ENCODE measurements around the gene KLK1. TPM values are rescaled to one million over a fixed set of nuclear protein-coding genes. Genes with fewer than 3 reads are reported as not detected.

The KLK1 gene
- total RNA-seq, 5 donors from 2014 or later (not counting 1 experiment from before 2014, with no cell fraction given): 0.59 to 0.96 (median 0.60) TPM; not detected in 2

DNA sequence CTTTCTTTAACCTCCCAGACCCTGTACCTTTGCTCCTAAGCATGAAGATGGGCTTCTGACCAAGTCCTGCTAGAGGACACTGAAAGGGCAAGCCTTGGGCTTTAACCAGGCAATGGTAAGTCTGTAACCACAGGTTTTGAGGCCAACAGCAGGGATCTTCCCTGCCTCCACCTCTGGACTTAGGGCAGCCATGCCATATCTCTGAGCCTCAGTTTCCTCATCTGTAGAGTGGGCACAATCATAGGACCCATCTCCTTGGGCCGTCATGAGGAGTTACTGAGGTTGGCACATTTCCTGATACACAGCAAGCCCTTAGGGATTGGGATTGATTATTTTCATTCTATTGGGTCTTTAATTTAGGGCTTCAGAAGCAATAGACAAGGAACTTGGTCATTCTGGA lies 14.7 kb downstream of the KLK1 start:
- POLR2A ChIA-PET: interaction anchor here in 1 of 2 donors (0.7 kb wide), 1 partner anchor 252 kb away, joined by 4 read pairs; no protein-coding TSS in a partner anchor
- H3K36me3 Mint-ChIP-seq: no peaks in the 10 kb centered on the region
- peaks cover 0 to 26% of the 10 kb centered on the region in 2 experiments for H3K27me3 ChIP-seq (replicated peaks in 1 of 2; ENCODE audit: control insufficient read depth in 2 of 2, extremely low read depth in 1 of 2, insufficient read depth in 2 of 2, low read length in 1 of 2)
- H3K9me3 Mint-ChIP-seq: no peaks in the 10 kb centered on the region
- CTCF ChIA-PET: no interaction called here
- peaks cover under 1 to 9% of the 10 kb centered on the region in 2 experiments for H3K4me1 ChIP-seq (ENCODE audit: control insufficient read depth in 1 of 2, extremely low read depth in 1 of 2, insufficient read depth in 2 of 2, low read length in 2 of 2)
- H3K4me3 Mint-ChIP-seq: no peak overlapping the region
- H3K4me1 Mint-ChIP-seq: peaks cover 14 to 23% (median 21%) of the 10 kb centered on the region in 3 donors
- WGBS (ENCODE audit: insufficient coverage): 82% methylated on average over 1 of the region's 1 CpG
- no peak for DNase-seq
- H3K27ac ChIP-seq (ENCODE audit: low read length): no peak overlapping the region
- no peaks in the 10 kb centered on the region for H3K36me3 ChIP-seq (ENCODE audit: control insufficient read depth in 2 of 2, extremely low read depth in 1 of 2, insufficient read depth in 1 of 2, low read length in 1 of 2)
- peaks cover 5 to 8% of the 10 kb centered on the region in 2 donors for H3K27me3 Mint-ChIP-seq
- ATAC-seq (replicated peaks in 1 of 4): no peak
- H3K27ac Mint-ChIP-seq: no peak overlapping the region
- H3K4me3 ChIP-seq (ENCODE audit: control insufficient read depth in 1 of 2, extremely low read depth in 1 of 2, low read length in 1 of 2): no peak overlapping the region
- H3K9me3 ChIP-seq: no peaks in the 10 kb centered on the region

GRCh38 chr19:50804420-50805272 lies 18.9 kb downstream of the KLK1 start:
- no peaks in the 10 kb centered on the region for H3K27me3 ChIP-seq (replicated peaks in 1 of 2; ENCODE audit: control insufficient read depth in 2 of 2, extremely low read depth in 1 of 2, insufficient read depth in 2 of 2, low read length in 1 of 2)
- Mint-ChIP-seq H3K27ac (peak overlapping the region; percentile 100), H3K4me3 (peak overlapping the region; percentile 92 to 97 (median 97)), H3K27me3 (peaks cover 0 to under 1% of the 10 kb centered on the region in 2 donors), H3K9me3 (no peaks in the 10 kb centered on the region), H3K36me3 (peaks cover 9% of the 10 kb centered on the region), H3K4me1 (peaks cover 39 to 48% (median 48%) of the 10 kb centered on the region in 3 donors)
- peak overlapping the region; percentile 87 to 93 for H3K4me3 ChIP-seq (ENCODE audit: control insufficient read depth in 1 of 2, extremely low read depth in 1 of 2, low read length in 1 of 2)
- peak overlapping the region; percentile 100 for H3K27ac ChIP-seq (ENCODE audit: low read length)
- no peaks in the 10 kb centered on the region for H3K9me3 ChIP-seq
- ATAC-seq (replicated peaks in 1 of 4): peak; percentile 95 to 96 (median 96)
- WGBS (ENCODE audit: insufficient coverage): under 1% methylated on average over 60 of the region's 62 CpGs
- H3K4me1 ChIP-seq (ENCODE audit: control insufficient read depth in 1 of 2, extremely low read depth in 1 of 2, insufficient read depth in 2 of 2, low read length in 2 of 2): peaks cover 8 to 26% of the 10 kb centered on the region in 2 experiments
- POLR2A ChIA-PET: no interaction called here
- H3K36me3 ChIP-seq (ENCODE audit: control insufficient read depth in 2 of 2, extremely low read depth in 1 of 2, insufficient read depth in 1 of 2, low read length in 1 of 2): peaks cover 0 to 14% of the 10 kb centered on the region in 2 donors
- CTCF ChIA-PET: no interaction called here
- DNase-seq: peak; percentile 93 to 98 (median 97)

- peaks cover 0 to 14% of the 10 kb centered on the region in 2 donors for H3K36me3 ChIP-seq (ENCODE audit: control insufficient read depth in 2 of 2, extremely low read depth in 1 of 2, insufficient read depth in 1 of 2, low read length in 1 of 2)
- 0% methylated on average over 32 of the region's 40 CpGs for WGBS (ENCODE audit: insufficient coverage)
- peak overlapping the region; percentile 87 to 93 for H3K4me3 ChIP-seq (ENCODE audit: control insufficient read depth in 1 of 2, extremely low read depth in 1 of 2, low read length in 1 of 2)
- DNase-seq: peak in 5 of 35 experiments; percentile 12 to 29 (median 18)
- Mint-ChIP-seq H3K4me3 (peak overlapping the region; percentile 92 to 97 (median 97)), H3K9me3 (no peaks in the 10 kb centered on the region), H3K27ac (peak overlapping the region; percentile 100), H3K27me3 (no peaks in the 10 kb centered on the region), H3K4me1 (peaks cover 39 to 48% (median 48%) of the 10 kb centered on the region in 3 donors), H3K36me3 (peaks cover 9% of the 10 kb centered on the region)
- no peaks in the 10 kb centered on the region for H3K27me3 ChIP-seq (replicated peaks in 1 of 2; ENCODE audit: control insufficient read depth in 2 of 2, extremely low read depth in 1 of 2, insufficient read depth in 2 of 2, low read length in 1 of 2)
- no peaks in the 10 kb centered on the region for H3K9me3 ChIP-seq
- peak overlapping the region; percentile 100 for H3K27ac ChIP-seq (ENCODE audit: low read length)
- CTCF ChIA-PET: no interaction called here
- POLR2A ChIA-PET: no interaction called here
- ATAC-seq (replicated peaks in 1 of 4): peak; percentile 2 to 13 (median 6)
- peaks cover 8 to 26% of the 10 kb centered on the region in 2 experiments for H3K4me1 ChIP-seq (ENCODE audit: control insufficient read depth in 1 of 2, extremely low read depth in 1 of 2, insufficient read depth in 2 of 2, low read length in 2 of 2)
Observed at GRCh38 chr19:50803633-50804419, 19.8 kb downstream of the KLK1 start.

DNA sequence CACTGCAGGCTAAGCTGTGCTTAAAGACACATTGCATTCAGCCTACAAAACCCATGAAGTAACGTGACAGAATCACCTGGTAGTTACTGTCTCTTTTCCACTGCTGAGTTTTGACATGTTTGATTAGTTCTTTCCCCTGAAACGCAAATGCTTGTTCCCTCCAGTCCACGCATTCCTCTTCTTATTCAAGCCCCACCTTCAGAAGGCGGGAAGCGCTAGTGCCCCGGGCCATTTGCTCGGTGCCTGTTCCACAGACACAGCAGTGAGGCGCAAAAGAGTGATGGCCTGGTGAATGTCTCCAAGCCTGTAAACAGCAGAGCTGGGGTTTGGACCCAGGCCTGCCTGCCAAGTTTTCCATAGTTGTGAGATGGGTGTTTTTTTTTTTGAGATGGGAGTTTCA lies 22.5 kb downstream of the KLK1 start:
- CTCF ChIA-PET: interaction anchor here in 1 of 2 donors (0.6 kb wide), 1 partner anchor 355 kb away, joined by 3 read pairs; no protein-coding TSS in a partner anchor
- Mint-ChIP-seq H3K36me3 (peaks cover 9% of the 10 kb centered on the region), H3K27ac (no peak overlapping the region), H3K27me3 (no peaks in the 10 kb centered on the region), H3K4me3 (no peak overlapping the region), H3K4me1 (peaks cover 38 to 48% (median 45%) of the 10 kb centered on the region in 3 donors), H3K9me3 (no peaks in the 10 kb centered on the region)
- H3K27ac ChIP-seq (ENCODE audit: low read length): no peak overlapping the region
- H3K4me3 ChIP-seq (ENCODE audit: control insufficient read depth in 1 of 2, extremely low read depth in 1 of 2, low read length in 1 of 2): no peak overlapping the region
- ATAC-seq (replicated peaks in 1 of 4): no peak
- no peaks in the 10 kb centered on the region for H3K9me3 ChIP-seq
- H3K4me1 ChIP-seq (ENCODE audit: control insufficient read depth in 1 of 2, extremely low read depth in 1 of 2, insufficient read depth in 2 of 2, low read length in 2 of 2): peaks cover 8 to 26% of the 10 kb centered on the region in 2 experiments
- WGBS (ENCODE audit: insufficient coverage): 93% methylated on average over 5 of the region's 8 CpGs
- H3K36me3 ChIP-seq (ENCODE audit: control insufficient read depth in 2 of 2, extremely low read depth in 1 of 2, insufficient read depth in 1 of 2, low read length in 1 of 2): peaks cover 0 to 33% of the 10 kb centered on the region in 2 donors
- POLR2A ChIA-PET: no interaction called here
- DNase-seq: no peak
- no peaks in the 10 kb centered on the region for H3K27me3 ChIP-seq (replicated peaks in 1 of 2; ENCODE audit: control insufficient read depth in 2 of 2, extremely low read depth in 1 of 2, insufficient read depth in 2 of 2, low read length in 1 of 2)

GRCh38 chr19:50799547-50799851 lies 24.1 kb downstream of the KLK1 start:
- no peaks in the 10 kb centered on the region for H3K9me3 ChIP-seq
- H3K27ac ChIP-seq (ENCODE audit: low read length): no peak overlapping the region
- H3K4me3 Mint-ChIP-seq: no peak overlapping the region
- ChIA-PET POLR2A (no interaction called here), CTCF (interaction anchor here in 1 of 2 donors (0.5 kb wide), 1 partner anchor 24 kb away, joined by 7 read pairs; no protein-coding TSS in a partner anchor)
- no peaks in the 10 kb centered on the region for H3K27me3 ChIP-seq (replicated peaks in 1 of 2; ENCODE audit: control insufficient read depth in 2 of 2, extremely low read depth in 1 of 2, insufficient read depth in 2 of 2, low read length in 1 of 2)
- no peak overlapping the region for H3K4me3 ChIP-seq (ENCODE audit: control insufficient read depth in 1 of 2, extremely low read depth in 1 of 2, low read length in 1 of 2)
- H3K27ac Mint-ChIP-seq: no peak overlapping the region
- peaks cover 6 to 37% of the 10 kb centered on the region in 2 donors for H3K36me3 ChIP-seq (ENCODE audit: control insufficient read depth in 2 of 2, extremely low read depth in 1 of 2, insufficient read depth in 1 of 2, low read length in 1 of 2)
- ATAC-seq (replicated peaks in 1 of 4): no peak
- no peak for DNase-seq
- no peaks in the 10 kb centered on the region for H3K27me3 Mint-ChIP-seq
- H3K4me1 Mint-ChIP-seq: peaks cover 29 to 32% (median 31%) of the 10 kb centered on the region in 3 donors
- H3K4me1 ChIP-seq (ENCODE audit: control insufficient read depth in 1 of 2, extremely low read depth in 1 of 2, insufficient read depth in 2 of 2, low read length in 2 of 2): peaks cover 8 to 22% of the 10 kb centered on the region in 2 experiments
- no peaks in the 10 kb centered on the region for H3K9me3 Mint-ChIP-seq
- WGBS (ENCODE audit: insufficient coverage): 83% methylated on average over 1 of the region's 3 CpGs
- peaks cover 9% of the 10 kb centered on the region for H3K36me3 Mint-ChIP-seq
